A549 (cell line): ENCODE measurements around the gene VAPA.

Experiments
- BHLHE40 ChIP-seq: IDR thresholded peaks from 2 replicates; pipeline ENCODE4 v1.6.1; 2012; ENCODE audit warnings: low read depth, low read length, inconsistent platforms
- CEBPB ChIP-seq, 2 experiments: fragments of >200 bp in 1 of 2; sonication (Bioruptor Twin) in 1 of 2; formaldehyde crosslinking in 1 of 2; IDR thresholded peaks; 2 replicates each; pipeline ENCODE4 v1.6.1; 2012 to 2016
- CHD2 ChIP-seq: fragments of 150-350 bp; IDR thresholded peaks from 2 replicates; pipeline ENCODE4 v1.6.1; 2014; ENCODE audit warnings: low read length; ENCODE audit not compliant: partially characterized antibody
- FOSL2 ChIP-seq, 2 experiments: fragments of 450-650 bp in 1 of 2; fragments of >200 bp in 1 of 2; sonication (Bioruptor Twin) in 1 of 2; formaldehyde crosslinking; IDR thresholded peaks; 2 replicates each; pipeline versions ENCODE4 v1.5.0 to v1.6.1; 2016 to 2020; ENCODE audit warnings: mild to moderate bottlenecking in 1 of 2, moderate library complexity in 1 of 2
- JUN ChIP-seq, 2 experiments: fragments of >200 bp; sonication (Bioruptor Twin); formaldehyde crosslinking; IDR thresholded peaks; 2 replicates in 1 of 2; 3 replicates in 1 of 2; pipeline ENCODE4 v1.6.1; 2016 to 2017
- POLR2A ChIP-seq: IDR thresholded peaks from 2 replicates; pipeline ENCODE4 v1.6.1; 2012; ENCODE audit warnings: mild to moderate bottlenecking, low read length
- REST ChIP-seq: fragments of 200-600 bp; sonication (generic); IDR thresholded peaks from 2 replicates; pipeline ENCODE4 v1.6.1; 2016; ENCODE audit warnings: antibody characterized with exemption, mild to moderate bottlenecking, moderate library complexity
- USF2 ChIP-seq: fragments of 450-650 bp; IDR thresholded peaks from 2 replicates; pipeline ENCODE4 v1.6.1; 2014; ENCODE audit warnings: antibody characterized with exemption
- TF ChIP-seq, protein P1 (sequence below): fragments of >200 bp; sonication (Bioruptor Twin); formaldehyde crosslinking; IDR thresholded peaks from 3 replicates; pipeline ENCODE4 v1.5.1; 2016
- TF ChIP-seq, protein P2 (sequence below): fragments of 150-350 bp; IDR thresholded peaks from 2 replicates; pipeline ENCODE4 v1.6.1; 2014; ENCODE audit warnings: low read depth, mild to moderate bottlenecking, low read length

DNA sequence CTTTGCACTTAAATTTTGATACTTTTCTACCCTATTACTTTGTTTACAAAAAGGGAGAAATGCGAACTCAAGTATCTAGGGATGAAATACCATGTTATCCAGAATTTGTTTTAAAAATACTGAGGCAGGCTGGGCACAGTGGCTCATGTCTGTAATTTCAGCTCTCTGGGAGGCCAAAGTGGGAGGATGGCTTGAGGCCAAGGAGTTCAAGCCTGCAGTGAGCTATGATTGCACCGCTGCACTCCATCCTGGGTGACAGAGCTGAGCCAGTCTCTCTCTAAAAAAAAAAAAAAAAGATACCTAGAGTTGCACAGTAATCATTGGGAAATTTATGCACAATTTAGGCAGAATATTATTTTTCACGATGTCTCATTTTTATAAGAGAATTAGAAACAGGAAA lies 12.4 kb upstream of the VAPA start:
- TF ChIP-seq, protein P1, sequence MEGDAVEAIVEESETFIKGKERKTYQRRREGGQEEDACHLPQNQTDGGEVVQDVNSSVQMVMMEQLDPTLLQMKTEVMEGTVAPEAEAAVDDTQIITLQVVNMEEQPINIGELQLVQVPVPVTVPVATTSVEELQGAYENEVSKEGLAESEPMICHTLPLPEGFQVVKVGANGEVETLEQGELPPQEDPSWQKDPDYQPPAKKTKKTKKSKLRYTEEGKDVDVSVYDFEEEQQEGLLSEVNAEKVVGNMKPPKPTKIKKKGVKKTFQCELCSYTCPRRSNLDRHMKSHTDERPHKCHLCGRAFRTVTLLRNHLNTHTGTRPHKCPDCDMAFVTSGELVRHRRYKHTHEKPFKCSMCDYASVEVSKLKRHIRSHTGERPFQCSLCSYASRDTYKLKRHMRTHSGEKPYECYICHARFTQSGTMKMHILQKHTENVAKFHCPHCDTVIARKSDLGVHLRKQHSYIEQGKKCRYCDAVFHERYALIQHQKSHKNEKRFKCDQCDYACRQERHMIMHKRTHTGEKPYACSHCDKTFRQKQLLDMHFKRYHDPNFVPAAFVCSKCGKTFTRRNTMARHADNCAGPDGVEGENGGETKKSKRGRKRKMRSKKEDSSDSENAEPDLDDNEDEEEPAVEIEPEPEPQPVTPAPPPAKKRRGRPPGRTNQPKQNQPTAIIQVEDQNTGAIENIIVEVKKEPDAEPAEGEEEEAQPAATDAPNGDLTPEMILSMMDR = no peak
- TF ChIP-seq FOSL2 (IDR thresholded peaks at IDR 0.05) (no peak), FOSL2 (CRISPR knock-in tag; IDR thresholded peaks at IDR 0.05) (no peak), POLR2A (no peak), USF2 (no peak), CEBPB (IDR thresholded peaks at IDR 0.05) (no peak), CHD2 (no peak), JUN (IDR thresholded peaks at IDR 0.05) (no peak), REST (no peak), BHLHE40 (no peak)
- TF ChIP-seq, protein P2, sequence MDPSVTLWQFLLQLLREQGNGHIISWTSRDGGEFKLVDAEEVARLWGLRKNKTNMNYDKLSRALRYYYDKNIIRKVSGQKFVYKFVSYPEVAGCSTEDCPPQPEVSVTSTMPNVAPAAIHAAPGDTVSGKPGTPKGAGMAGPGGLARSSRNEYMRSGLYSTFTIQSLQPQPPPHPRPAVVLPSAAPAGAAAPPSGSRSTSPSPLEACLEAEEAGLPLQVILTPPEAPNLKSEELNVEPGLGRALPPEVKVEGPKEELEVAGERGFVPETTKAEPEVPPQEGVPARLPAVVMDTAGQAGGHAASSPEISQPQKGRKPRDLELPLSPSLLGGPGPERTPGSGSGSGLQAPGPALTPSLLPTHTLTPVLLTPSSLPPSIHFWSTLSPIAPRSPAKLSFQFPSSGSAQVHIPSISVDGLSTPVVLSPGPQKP = no peak
